HCT116 (cell line): ENCODE data around the gene SCARF2. TPM values are rescaled to one million over a fixed set of nuclear protein-coding genes. Genes with fewer than 3 reads are reported as not detected.

Experiments used
- ATAC-seq: fragments of 200-7000 bp; cut with Tn5 transposase; 2 replicates; pipeline ENCODE4 v1.9.1; 2020; ENCODE audit warnings: mild to moderate bottlenecking, moderate library complexity
- BruUV-seq: library from RNA; stranded (reverse); fragments of 400-500 nt; replicated peaks from 2 replicates; lab custom pipeline; 2021; lab: Mats Ljungman, UMichigan
- CTCF ChIA-PET: fragments of 300-600 bp; sonication (Branson Sonifier 250); formaldehyde crosslinking; loops from one replicate; lab custom pipeline; 2021; ENCODE audit warnings: antibody characterized with exemption; lab: Charles Lee
- POLR2A ChIA-PET: fragments of 300-600, 350-600 bp; sonication (Branson Sonifier 250); formaldehyde crosslinking; loops from one replicate; lab custom pipeline; 2021; ENCODE audit warnings: antibody characterized with exemption; lab: Charles Lee
- RAD21 ChIA-PET, 2 experiments: fragments of 300-600 bp; sonication (Branson Sonifier 250); formaldehyde crosslinking; loops; one replicate each; lab custom pipeline; 2023; ENCODE audit warnings: low total read pairs in 2 of 2; ENCODE audit not compliant: uncharacterized antibody in 2 of 2, unreplicated experiment in 2 of 2, low non-redundant PET in 1 of 2; lab: Charles Lee
- DNase-seq: peaks from one replicate; pipeline ENCODE4 v3.0.0-alpha.2; 2010; ENCODE audit warnings: low read depth, low spot score
- H2AFZ ChIP-seq: fragments of 200-600 bp; shearing (Covaris generic), sonication (generic); 2 replicates; pipeline ENCODE4 v1.6.1; 2017; ENCODE audit warnings: low read depth, mixed run types, mixed read lengths, antibody characterized with exemption, low read length; ENCODE audit not compliant: poor library complexity, severe bottlenecking
- H3K27ac ChIP-seq: 2 replicates; pipeline ENCODE4 v1.5.1; 2012; ENCODE audit warnings: low read depth, low read length
- H3K27me3 ChIP-seq: fragments of 200-600 bp; sonication (generic); 2 replicates; pipeline ENCODE4 v1.6.1; 2016; ENCODE audit warnings: mixed run types, low read length, mixed read lengths; ENCODE audit not compliant: insufficient read depth
- H3K36me3 ChIP-seq, 2 experiments: fragments of 200-500 bp in 1 of 2; fragments of 200-600 bp in 1 of 2; sonication (Bioruptor generic) in 1 of 2; sonication (generic) in 1 of 2; 2 replicates each; pipeline versions ENCODE4 v1.5.1 to v1.6.1; 2014 to 2016; ENCODE audit warnings: low read length in 2 of 2, inconsistent platforms in 1 of 2, mixed read lengths in 1 of 2, mixed run types in 1 of 2; ENCODE audit not compliant: insufficient read depth in 2 of 2, control insufficient read depth in 1 of 2
- H3K4me1 ChIP-seq, 2 experiments: fragments of 200-600 bp in 1 of 2; sonication (generic) in 1 of 2; 2 replicates each; pipeline versions ENCODE4 v1.5.1 to v1.6.1; 2012 to 2017; ENCODE audit warnings: low read length in 2 of 2, inconsistent platforms in 1 of 2, mild to moderate bottlenecking in 1 of 2, mixed read lengths in 1 of 2, mixed run types in 1 of 2, moderate library complexity in 1 of 2; ENCODE audit not compliant: insufficient read depth in 2 of 2, control insufficient read depth in 1 of 2
- H3K4me2 ChIP-seq: fragments of 200-600 bp; sonication (generic); 2 replicates; pipeline ENCODE4 v1.6.1; 2017; ENCODE audit warnings: mixed run types, low read length, mixed read lengths
- H3K4me3 ChIP-seq, 2 experiments: fragments of 200-600 bp in 1 of 2; sonication (generic) in 1 of 2; replicated peaks in 1 of 2; 2 replicates each; pipeline ENCODE4 v1.5.1; 2011 to 2016; ENCODE audit warnings: low read length in 2 of 2, control low read depth in 1 of 2, low read depth in 1 of 2, mild to moderate bottlenecking in 1 of 2, mixed read lengths in 1 of 2, mixed run types in 1 of 2
- H3K79me2 ChIP-seq: fragments of 200-600 bp; sonication (generic); 2 replicates; pipeline ENCODE4 v1.6.1; 2017; ENCODE audit warnings: mild to moderate bottlenecking, mixed run types, low read length, moderate library complexity, mixed read lengths; ENCODE audit not compliant: insufficient read depth
- H3K9ac ChIP-seq: fragments of 200-600 bp; sonication (generic); 2 replicates; pipeline ENCODE4 v1.6.1; 2016; ENCODE audit warnings: low read length, mixed read lengths
- H3K9me2 ChIP-seq: fragments of 200-600 bp; sonication (generic), shearing (Covaris generic); 2 replicates; pipeline ENCODE4 v1.6.1; 2017; ENCODE audit warnings: mixed run types, mild to moderate bottlenecking, moderate library complexity; ENCODE audit not compliant: insufficient read depth
- H3K9me3 ChIP-seq, 2 experiments: fragments of 200-500 bp in 1 of 2; fragments of 200-600 bp in 1 of 2; sonication (Bioruptor generic) in 1 of 2; sonication (generic) in 1 of 2; 2 replicates each; pipeline ENCODE4 v1.6.1; 2014 to 2017; ENCODE audit warnings: low read length in 2 of 2, mixed read lengths in 2 of 2, inconsistent platforms in 1 of 2, low read depth in 1 of 2, mild to moderate bottlenecking in 1 of 2, mixed run types in 1 of 2, moderate library complexity in 1 of 2; ENCODE audit not compliant: control insufficient read depth in 1 of 2, insufficient read depth in 1 of 2
- H4K20me1 ChIP-seq: fragments of 200-600 bp; sonication (generic), shearing (Covaris generic); 2 replicates; pipeline ENCODE4 v1.6.1; 2017; ENCODE audit warnings: mixed run types, mild to moderate bottlenecking, moderate library complexity; ENCODE audit not compliant: insufficient read depth
- EZH2phosphoT487 ChIP-seq: fragments of 200-600 bp; IDR thresholded peaks from 2 replicates; pipeline ENCODE4 v1.6.1; 2018; ENCODE audit warnings: antibody characterized with exemption, borderline replicate concordance
- JUND ChIP-seq: IDR thresholded peaks from 2 replicates; pipeline ENCODE4 v1.6.1; 2012
- REST ChIP-seq: IDR thresholded peaks from 2 replicates; pipeline ENCODE4 v1.6.1; 2012; ENCODE audit warnings: low read depth
- SIN3A ChIP-seq: IDR thresholded peaks from 2 replicates; pipeline ENCODE4 v1.6.1; 2012; ENCODE audit warnings: low read depth
- SP1 ChIP-seq: IDR thresholded peaks from 2 replicates; pipeline ENCODE4 v1.6.1; 2012; ENCODE audit warnings: low read depth
- SRF ChIP-seq: IDR thresholded peaks from 2 replicates; pipeline ENCODE4 v1.6.1; 2012; ENCODE audit warnings: low read depth
- intact Hi-C: fragments of 100-400 bp; cut with micrococcal nuclease; formaldehyde crosslinking; loops from 2 replicates; pipeline ENCODE4 v1.10.0; 2022
- total RNA-seq: library from RNA; stranded (reverse); gene quantifications from one replicate; pipeline ENCODE4 v1.2.1, GENCODE V29; 2021; ENCODE audit not compliant: unreplicated experiment

SCARF2 gene
- total RNA-seq, 1 experiment from 2014 or later, result 2.5 TPM

DNA sequence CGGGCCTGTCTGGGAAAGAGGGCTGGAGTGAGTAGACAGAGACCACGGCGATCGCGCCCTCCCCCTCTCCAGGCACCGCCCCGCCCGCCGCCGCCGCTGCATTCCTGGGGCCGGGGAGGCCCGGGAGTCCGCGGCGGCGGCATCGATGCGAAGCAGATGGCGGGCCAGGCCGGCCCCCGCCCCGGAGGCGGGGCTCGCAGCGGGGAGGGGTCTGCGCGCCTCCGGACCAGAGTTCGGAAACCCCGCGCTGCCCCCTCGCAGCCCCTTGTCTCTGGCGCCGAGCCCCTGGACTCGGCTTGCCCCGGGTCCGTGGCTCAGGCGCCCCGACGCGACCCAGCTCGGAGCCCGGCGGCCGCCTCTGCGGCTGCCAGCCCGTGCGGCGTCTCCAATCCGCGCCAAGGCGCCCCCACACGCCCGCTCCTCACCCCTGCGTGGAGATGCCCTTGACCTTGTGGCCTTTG is 1.3 kb downstream of the SCARF2 start:
- H3K9ac ChIP-seq, result no peak overlapping the region

More for the DNA sequence above, 1.3 kb downstream of the SCARF2 start:
- no TSS peak for BruUV-seq
- POLR2A ChIA-PET, result no interaction called here
- no peaks in the 10 kb centered on the region for H4K20me1 ChIP-seq
- no peaks in the 10 kb centered on the region for H3K9me3 ChIP-seq
- ATAC-seq, result no peak
- no peak overlapping the region for H3K27ac ChIP-seq
- H3K36me3 ChIP-seq, result no peaks in the 10 kb centered on the region
- DNase-seq, result no peak
- H3K27me3 ChIP-seq, result no peaks in the 10 kb centered on the region
- TF ChIP-seq EZH2phosphoT487 (no peak), SIN3A (no peak), SP1 (no peak), REST (no peak), SRF (no peak), JUND (no peak)
- TF ChIP-seq, all 23 proteins: peak for 0
- intact Hi-C loops, result no loop called here
- H3K4me2 ChIP-seq, result no peak overlapping the region
- H3K4me1 ChIP-seq, result peaks cover under 1 to 6% of the 10 kb centered on the region in 2 experiments; a peak in 3 of 4 replicates
- no peaks in the 10 kb centered on the region for H3K9me2 ChIP-seq
- ChIA-PET RAD21 (no interaction called here), CTCF (no interaction called here)
- H3K79me2 ChIP-seq, result no peaks in the 10 kb centered on the region
- no peak overlapping the region for H3K4me3 ChIP-seq
- H2AFZ ChIP-seq, result no peak overlapping the region
